Measurements from ENCODE around the gene RPGRIP1L.

DNA sequence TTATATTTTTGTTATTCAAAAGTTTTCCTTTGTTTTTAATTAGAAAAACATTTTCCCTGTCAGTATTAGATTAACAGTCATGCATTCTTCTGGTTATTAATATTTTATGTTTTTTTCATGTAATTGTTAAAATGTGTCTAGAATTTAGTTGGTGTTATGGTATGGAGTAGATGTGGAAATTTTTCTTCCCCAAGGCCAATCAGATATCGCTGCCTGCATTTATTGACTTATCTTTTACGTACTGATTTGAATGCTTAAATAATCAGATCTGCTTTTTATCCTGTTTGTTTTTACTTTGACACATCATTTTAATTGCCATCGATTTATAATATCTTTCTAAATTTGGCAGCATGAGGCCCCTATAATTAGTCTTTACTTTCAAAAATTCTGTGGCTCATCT, 13.9 kb upstream of the RPGRIP1L start:
- TF ChIP-seq, protein P1, sequence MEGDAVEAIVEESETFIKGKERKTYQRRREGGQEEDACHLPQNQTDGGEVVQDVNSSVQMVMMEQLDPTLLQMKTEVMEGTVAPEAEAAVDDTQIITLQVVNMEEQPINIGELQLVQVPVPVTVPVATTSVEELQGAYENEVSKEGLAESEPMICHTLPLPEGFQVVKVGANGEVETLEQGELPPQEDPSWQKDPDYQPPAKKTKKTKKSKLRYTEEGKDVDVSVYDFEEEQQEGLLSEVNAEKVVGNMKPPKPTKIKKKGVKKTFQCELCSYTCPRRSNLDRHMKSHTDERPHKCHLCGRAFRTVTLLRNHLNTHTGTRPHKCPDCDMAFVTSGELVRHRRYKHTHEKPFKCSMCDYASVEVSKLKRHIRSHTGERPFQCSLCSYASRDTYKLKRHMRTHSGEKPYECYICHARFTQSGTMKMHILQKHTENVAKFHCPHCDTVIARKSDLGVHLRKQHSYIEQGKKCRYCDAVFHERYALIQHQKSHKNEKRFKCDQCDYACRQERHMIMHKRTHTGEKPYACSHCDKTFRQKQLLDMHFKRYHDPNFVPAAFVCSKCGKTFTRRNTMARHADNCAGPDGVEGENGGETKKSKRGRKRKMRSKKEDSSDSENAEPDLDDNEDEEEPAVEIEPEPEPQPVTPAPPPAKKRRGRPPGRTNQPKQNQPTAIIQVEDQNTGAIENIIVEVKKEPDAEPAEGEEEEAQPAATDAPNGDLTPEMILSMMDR (IDR thresholded peaks at IDR 0.05): no peak
- no peak for TF ChIP-seq POLR2AphosphoS5 (IDR thresholded peaks at IDR 0.05; ENCODE audit: low read depth, low read length)
- TF ChIP-seq, protein P2, sequence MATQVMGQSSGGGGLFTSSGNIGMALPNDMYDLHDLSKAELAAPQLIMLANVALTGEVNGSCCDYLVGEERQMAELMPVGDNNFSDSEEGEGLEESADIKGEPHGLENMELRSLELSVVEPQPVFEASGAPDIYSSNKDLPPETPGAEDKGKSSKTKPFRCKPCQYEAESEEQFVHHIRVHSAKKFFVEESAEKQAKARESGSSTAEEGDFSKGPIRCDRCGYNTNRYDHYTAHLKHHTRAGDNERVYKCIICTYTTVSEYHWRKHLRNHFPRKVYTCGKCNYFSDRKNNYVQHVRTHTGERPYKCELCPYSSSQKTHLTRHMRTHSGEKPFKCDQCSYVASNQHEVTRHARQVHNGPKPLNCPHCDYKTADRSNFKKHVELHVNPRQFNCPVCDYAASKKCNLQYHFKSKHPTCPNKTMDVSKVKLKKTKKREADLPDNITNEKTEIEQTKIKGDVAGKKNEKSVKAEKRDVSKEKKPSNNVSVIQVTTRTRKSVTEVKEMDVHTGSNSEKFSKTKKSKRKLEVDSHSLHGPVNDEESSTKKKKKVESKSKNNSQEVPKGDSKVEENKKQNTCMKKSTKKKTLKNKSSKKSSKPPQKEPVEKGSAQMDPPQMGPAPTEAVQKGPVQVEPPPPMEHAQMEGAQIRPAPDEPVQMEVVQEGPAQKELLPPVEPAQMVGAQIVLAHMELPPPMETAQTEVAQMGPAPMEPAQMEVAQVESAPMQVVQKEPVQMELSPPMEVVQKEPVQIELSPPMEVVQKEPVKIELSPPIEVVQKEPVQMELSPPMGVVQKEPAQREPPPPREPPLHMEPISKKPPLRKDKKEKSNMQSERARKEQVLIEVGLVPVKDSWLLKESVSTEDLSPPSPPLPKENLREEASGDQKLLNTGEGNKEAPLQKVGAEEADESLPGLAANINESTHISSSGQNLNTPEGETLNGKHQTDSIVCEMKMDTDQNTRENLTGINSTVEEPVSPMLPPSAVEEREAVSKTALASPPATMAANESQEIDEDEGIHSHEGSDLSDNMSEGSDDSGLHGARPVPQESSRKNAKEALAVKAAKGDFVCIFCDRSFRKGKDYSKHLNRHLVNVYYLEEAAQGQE (IDR thresholded peaks at IDR 0.05; ENCODE audit: insufficient read depth in 1 of 2, low read depth in 2 of 2, low read length in 1 of 2): no peak
